GF-D8 (cell line): ENCODE data around the gene GUCA1C.

Source experiments
- DNase-seq: peaks from one replicate; lab custom pipeline; 2025; lab: John Stamatoyannopoulos, UW

The GUCA1C gene

DNA sequence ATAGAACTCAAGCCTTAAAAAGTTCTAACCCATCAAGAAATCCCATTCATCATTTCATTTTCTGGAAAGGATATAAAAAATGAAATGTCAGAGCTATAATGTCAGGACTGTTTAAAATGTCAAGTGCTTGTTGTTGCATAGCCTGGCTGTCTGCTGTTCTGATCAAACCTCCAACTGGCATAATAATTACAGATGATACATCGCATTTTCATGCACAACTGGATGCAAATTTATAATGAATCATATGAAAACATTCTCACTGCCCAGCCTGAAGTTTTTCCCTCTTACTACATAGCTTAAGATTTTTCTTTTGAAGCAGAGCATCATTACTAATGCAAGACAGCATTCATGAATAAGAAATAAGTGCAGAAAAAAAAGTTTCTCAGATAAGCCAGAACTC, 46.5 kb downstream of the GUCA1C start:
- DNase-seq = no peak

DNA sequence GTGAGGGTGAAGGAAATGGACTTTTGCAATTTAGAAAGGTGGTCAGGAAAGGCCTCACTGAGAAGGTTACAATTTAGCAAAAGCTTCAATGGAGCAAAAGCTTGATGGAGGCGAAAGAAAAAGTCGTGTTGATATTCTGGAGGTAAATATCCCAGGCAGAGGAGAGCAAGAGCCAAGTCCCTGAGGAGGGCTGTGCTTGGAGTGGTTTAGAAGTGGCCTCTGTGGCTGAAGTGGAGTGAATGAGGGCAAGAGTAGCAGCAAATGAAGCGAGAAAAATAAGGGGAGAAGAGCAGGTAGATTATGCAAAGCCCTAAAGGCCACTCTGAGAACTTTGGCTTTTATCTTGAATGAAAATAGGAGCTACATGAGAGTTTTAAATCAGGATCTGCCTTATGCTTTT, 54.1 kb downstream of the GUCA1C start:
- DNase-seq = no peak

DNA sequence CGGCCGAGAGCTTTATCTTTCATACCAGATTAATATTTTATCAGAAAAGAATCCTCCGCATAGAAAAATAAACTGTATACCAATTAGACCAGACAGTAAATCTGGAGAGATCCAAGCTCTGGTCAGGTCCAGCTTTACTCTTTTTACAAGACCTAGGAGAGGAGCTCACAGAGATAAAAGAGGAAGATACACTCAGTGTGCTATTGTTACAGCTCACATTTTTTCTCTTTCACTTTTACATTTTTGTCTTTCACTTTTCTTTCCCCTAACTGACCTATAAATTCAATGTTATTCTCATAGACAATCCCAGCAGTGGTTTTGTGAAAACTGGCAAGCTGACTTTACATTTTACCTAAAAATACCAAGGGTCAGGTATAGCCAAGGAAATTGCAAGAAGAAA, 55.8 kb downstream of the GUCA1C start:
- no peak for DNase-seq

DNA sequence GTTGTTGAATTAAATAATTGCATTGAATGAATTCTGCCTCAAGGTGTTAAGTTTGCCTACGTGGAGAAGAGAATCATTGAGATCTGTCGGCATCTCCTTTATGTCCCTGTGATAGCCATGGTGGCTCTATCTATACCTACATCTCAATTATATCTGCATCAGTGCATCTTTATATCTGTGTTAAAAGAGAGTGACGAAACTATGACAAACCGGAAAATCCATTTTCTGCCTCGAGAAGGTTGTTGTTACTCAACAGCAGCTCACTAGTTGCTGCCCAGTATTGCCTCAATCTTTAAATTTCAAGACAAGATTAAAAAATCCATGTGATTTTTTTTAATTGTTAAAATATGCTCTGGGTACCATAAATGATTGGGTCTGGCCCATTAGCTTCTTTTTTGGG, 58.7 kb downstream of the GUCA1C start:
- no peak for DNase-seq

DNA sequence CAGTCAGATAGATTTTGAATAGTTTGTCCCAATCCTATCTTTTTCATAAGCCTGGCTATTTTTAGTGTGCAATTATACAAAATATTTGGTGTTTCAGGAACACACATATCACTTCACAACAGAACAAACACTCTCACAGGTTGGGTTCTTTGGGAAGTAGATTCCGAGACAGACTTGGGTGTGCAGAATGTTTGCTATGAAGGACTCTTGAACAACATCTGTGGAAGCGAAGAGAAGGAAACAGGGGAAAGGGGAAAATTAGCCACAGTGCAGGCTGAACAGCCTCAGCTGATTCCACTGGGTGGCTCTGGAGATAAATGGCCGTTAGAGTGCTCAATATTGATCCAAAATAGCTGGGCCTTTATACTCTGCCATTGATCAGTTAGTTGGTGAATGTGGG, 61.8 kb downstream of the GUCA1C start:
- no peak for DNase-seq

DNA sequence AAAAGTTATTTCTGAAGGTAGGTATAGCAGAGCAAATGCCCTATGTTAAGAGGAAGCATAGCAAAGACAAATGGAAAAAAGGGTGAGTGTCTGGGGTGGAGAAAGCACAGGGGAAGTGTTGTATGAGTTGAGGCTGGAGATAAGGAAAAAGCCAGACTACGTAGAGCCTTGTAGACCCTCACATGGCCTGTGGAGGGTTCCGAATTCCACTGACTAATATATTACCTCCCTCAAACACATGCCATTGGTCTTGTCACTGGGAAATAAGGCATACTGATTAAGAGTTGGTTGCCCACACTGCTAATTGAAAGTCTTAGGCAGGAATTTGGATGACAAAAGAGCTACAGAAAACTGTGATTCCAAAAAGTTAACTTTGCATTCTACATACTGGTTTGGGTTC, 65.9 kb downstream of the GUCA1C start:
- DNase-seq = no peak

DNA sequence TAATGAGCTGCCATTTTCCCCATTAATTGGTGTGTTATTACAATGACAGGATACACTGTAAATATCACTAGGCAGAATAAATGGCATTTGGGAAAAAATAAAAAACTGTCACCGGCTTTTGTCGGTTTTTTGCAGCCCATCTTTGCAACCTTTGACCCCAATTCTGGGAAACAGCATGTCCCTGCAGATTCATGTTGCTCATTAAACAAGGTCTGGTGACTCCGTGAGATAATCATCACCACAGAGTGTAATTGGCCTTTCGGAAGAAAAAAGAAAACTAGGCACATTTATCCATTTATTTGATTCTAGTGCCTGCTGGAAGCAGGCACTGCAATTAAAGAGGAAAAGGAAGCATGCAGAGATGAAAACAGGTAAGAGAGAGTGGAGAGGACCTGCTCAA, 66.6 kb downstream of the GUCA1C start:
- no peak for DNase-seq

DNA sequence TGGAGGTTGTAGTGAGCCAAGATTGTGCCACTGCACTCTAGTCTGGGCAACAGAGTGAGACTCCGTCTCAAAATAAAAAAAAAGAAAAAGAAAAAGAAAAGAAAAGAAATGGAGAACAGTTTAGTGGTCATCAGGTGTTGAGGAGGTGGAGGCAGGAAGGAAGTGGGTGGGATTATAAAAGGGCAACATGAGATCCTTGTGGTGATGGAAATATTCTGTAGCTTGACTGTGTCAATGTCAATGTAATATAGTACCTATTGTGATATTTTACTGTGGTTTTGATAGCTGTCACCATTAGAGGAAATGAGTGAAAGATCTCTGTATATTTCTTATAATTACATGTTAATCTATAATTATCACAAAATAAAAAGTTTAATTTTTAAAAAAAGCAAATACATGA, 70.3 kb downstream of the GUCA1C start:
- DNase-seq = no peak

DNA sequence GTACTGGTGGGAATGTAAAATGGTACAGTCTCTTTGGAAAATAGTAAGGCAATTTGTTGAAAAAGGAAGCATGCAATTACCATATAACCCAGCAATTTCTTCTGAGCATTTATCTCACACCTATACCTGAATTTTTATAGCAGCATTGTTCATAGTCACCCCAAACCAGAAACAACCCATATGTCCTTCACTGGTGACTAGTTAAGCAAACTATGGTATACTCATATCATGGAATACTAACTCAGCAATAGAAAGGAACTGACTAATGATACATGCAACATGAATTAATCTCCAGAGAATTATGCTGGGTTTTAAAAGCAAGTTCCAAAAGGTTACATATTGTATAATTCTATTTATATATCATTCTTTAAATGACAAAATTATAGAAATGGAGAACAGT, 70.9 kb downstream of the GUCA1C start:
- DNase-seq = no peak

DNA sequence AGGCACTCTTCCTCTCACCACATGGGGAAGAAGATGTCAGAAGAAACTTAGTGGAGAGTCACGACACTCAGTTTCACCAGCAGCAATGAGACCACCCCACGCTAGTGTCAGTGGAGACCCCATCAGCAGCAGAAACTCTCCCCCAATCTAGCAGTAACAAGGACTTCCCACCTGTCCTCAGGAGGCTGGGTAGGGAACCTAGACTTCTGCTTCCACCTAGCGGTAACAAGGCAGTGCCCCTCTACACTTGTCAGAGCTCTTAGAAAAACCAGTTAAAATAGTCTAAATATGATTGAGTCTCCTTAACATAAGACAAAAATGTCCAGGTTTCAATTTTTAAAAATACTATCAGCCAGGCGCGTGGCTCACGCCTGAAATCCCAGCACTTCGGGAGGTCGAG, 73.8 kb downstream of the GUCA1C start:
- no peak for DNase-seq

DNA sequence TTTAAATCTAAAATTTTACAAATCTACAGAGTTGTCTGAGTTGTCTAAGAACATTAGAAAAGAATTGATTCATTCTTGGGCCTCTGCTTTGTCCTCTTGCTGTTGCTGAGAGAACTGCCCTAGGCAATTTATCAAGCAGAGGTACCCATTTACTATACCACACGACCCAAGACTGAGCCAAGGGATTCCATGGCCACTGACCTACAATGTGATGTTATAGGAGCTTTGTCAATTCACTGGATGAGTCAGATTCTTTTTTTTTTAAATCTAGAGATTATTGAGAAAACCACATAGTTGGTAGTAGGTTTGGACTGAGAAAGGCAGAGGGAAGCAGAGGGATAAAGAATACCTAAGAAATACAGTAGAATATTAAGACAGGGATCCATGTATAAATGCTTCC, 75.8 kb downstream of the GUCA1C start:
- DNase-seq = no peak

DNA sequence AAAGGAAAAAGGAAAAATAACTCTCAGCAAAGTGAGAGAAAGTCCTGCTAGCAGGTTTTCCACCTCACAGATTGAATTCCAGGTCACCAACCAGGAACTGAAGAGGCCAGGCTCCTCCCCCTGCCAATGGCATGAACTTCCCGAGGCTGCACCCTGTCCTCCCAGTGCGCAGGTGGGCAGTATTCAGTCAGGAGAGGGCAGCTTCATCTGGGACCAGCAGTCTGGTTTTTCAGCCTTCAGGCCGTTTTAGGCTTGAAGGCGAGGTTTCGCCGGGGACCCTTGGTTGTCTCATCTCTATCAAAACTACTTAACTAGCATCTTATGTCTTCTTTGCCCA, 89.9 kb downstream of the GUCA1C start:
- no peak for DNase-seq

DNA sequence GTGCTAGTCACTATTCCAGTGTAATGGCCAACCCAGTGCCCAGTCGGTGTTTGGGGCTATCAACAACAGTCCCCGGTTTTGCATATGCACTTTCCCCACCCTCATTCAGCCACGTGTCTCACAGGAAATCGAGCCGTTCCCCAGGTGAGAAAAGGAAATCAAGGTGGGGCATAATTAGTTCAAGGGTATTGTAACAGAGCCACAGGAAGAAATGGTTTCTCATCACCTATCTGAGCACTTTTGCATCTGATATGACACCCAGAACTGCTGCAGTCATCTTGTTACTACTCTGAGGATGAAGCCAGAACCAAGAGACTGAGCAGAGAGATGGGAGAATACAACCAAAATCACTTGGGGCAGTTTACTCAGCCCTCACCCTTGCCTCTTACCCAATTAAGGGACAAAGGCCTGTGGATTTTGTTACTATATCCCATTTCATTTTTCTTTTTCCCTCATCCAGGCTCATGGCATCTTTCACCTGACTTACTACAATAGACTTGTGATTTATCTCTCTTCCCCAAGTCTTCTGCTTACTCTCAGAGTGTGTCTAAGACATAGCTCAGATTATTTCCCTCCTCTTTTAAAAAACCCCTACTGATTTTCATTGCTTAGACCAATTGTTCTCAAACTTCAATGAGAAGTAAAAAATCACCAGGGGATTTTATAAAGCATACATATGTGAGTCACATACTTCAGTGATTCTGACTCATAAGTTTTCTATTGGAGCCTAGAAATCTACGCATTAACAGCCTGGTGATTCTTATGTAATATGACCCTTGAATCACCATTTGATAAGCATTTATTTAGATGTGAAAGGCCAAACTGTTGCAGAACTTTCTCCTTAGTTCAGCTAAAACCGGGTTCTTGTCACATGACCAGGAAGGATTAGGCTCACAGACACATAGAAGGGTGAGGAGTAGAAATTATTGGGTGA, 90.5 kb downstream of the GUCA1C start:
- no peak for DNase-seq

DNA sequence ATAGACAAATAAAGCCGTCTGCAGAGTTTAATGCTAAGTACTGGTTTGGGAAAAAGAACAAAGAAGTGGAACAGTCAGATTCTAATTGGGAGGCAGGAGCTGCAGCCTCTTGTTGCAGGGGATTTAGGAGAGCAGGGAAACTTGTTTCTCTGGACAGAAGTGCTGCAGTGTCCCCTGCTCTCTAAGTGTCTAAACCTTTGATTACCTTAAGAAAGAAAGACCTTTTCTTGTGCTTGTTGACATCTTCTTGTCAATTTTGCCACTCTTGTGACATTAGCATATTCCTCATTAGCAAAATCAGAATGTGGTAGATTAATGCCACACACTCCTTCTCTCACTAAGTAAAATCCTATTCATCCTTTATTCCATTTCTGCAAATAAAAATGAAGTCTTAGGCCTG, 92.3 kb downstream of the GUCA1C start:
- no peak for DNase-seq
